Fibroblast of lung (primary cell): ENCODE results near the gene MYRF. TPM values are rescaled to one million over a fixed set of nuclear protein-coding genes. Genes with fewer than 3 reads are reported as not detected.

Source experiments
- DNase-seq, 2 donors: peaks; one replicate each; pipeline versions ENCODE4 v3.0.0 to v3.0.0-alpha.2; 2010; ENCODE audit warnings: low read depth in 2 of 2
- H2AFZ ChIP-seq: 2 replicates; pipeline ENCODE4 v1.5.1; 2012; ENCODE audit warnings: low read length, control low read depth, inconsistent platforms
- H3K27ac ChIP-seq: 2 replicates; pipeline ENCODE4 v1.5.1; 2011; ENCODE audit warnings: low read length, control low read depth; ENCODE audit not compliant: insufficient read depth
- H3K27me3 ChIP-seq: 2 replicates; pipeline ENCODE4 v1.5.1; 2011; ENCODE audit warnings: mild to moderate bottlenecking, low read length; ENCODE audit not compliant: control insufficient read depth, insufficient read depth
- H3K36me3 ChIP-seq: 2 replicates; pipeline ENCODE4 v1.5.1; 2011; ENCODE audit warnings: low read length; ENCODE audit not compliant: control insufficient read depth, insufficient read depth
- H3K4me1 ChIP-seq: 2 replicates; pipeline ENCODE4 v1.5.1; 2011; ENCODE audit warnings: low read length; ENCODE audit not compliant: control insufficient read depth, insufficient read depth; ENCODE audit errors: extremely low read depth
- H3K4me2 ChIP-seq: 2 replicates; pipeline ENCODE4 v1.5.1; 2011; ENCODE audit warnings: low read length, control low read depth; ENCODE audit not compliant: insufficient read depth; ENCODE audit errors: extremely low read depth
- H3K4me3 ChIP-seq, 4 experiments: fragments of 200-600 bp in 1 of 4; sonication (generic) in 1 of 4; replicated peaks in 1 of 4; 2 replicates each; pipeline ENCODE4 v1.5.1; 2011 to 2016; ENCODE audit warnings: low read length in 4 of 4, low read depth in 3 of 4, mild to moderate bottlenecking in 3 of 4, control low read depth in 2 of 4, inconsistent platforms in 1 of 4, mixed read lengths in 1 of 4; ENCODE audit not compliant: insufficient read depth in 1 of 4; ENCODE audit errors: control extremely low read depth in 1 of 4
- H3K79me2 ChIP-seq: 2 replicates; pipeline ENCODE4 v1.5.1; 2012; ENCODE audit warnings: mild to moderate bottlenecking, low read length, inconsistent platforms; ENCODE audit not compliant: control insufficient read depth, insufficient read depth
- H3K9ac ChIP-seq: 2 replicates; pipeline ENCODE4 v1.5.1; 2011; ENCODE audit warnings: mild to moderate bottlenecking, low read length, control low read depth; ENCODE audit not compliant: insufficient read depth
- H3K9me3 ChIP-seq: 2 replicates; pipeline ENCODE4 v1.5.1; 2012; ENCODE audit warnings: low read depth, low read length; ENCODE audit not compliant: control insufficient read depth, insufficient read depth
- H4K20me1 ChIP-seq: 2 replicates; pipeline ENCODE4 v1.5.1; 2011; ENCODE audit warnings: low read length; ENCODE audit not compliant: control insufficient read depth, insufficient read depth; ENCODE audit errors: extremely low read depth
- EZH2 ChIP-seq: IDR thresholded peaks from 2 replicates; pipeline ENCODE4 v1.5.1; 2012; ENCODE audit warnings: low read length, control low read depth, mild to moderate bottlenecking; ENCODE audit errors: missing control alignments
- polyA plus RNA-seq, 2 donors: library from polyadenylated mRNA; depleted of rRNA in 1 of 2; stranded (reverse) in 1 of 2; unstranded in 1 of 2; fragments of >200 nt; gene quantifications; 2 replicates each; pipeline ENCODE4 v1.2.1, GENCODE V29; 2011 to 2012; ENCODE audit warnings: missing spikeins in 1 of 2
- total RNA-seq: library from RNA; depleted of rRNA; stranded (reverse); fragments of >200 nt; gene quantifications from 2 replicates; pipeline ENCODE4 v1.2.1, GENCODE V29; 2014
- TF ChIP-seq, protein P1 (sequence below), 2 donors: IDR thresholded peaks in 1 of 2; conservative IDR thresholded peaks in 1 of 2; 1 replicate in 1 of 2; 2 replicates in 1 of 2; pipeline ENCODE4 v1.5.1; 2011 to 2012; ENCODE audit warnings: low read length in 2 of 2, control low read depth in 1 of 2, inconsistent platforms in 1 of 2, low read depth in 1 of 2, mild to moderate bottlenecking in 1 of 2

Gene MYRF
- total and polyA plus RNA-seq, 2 donors (not counting 1 experiment from before 2014, with no cell fraction given): 0.10 to 0.17 TPM

GRCh38 chr11:61738776-61739175 is 13.7 kb upstream of the MYRF start:
- DNase-seq: no peak
- Histone ChIP-seq H3K27me3 (no peaks in the 10 kb centered on the region), H3K9ac (no peak overlapping the region), H3K4me2 (no peak overlapping the region), H2AFZ (no peak overlapping the region), H3K79me2 (no peaks in the 10 kb centered on the region), H3K27ac (no peak overlapping the region), H3K4me3 (no peak overlapping the region), H4K20me1 (no peaks in the 10 kb centered on the region), H3K9me3 (no peaks in the 10 kb centered on the region), H3K4me1 (no peaks in the 10 kb centered on the region), H3K36me3 (no peaks in the 10 kb centered on the region)
- no peak for TF ChIP-seq EZH2
- TF ChIP-seq, protein P1, sequence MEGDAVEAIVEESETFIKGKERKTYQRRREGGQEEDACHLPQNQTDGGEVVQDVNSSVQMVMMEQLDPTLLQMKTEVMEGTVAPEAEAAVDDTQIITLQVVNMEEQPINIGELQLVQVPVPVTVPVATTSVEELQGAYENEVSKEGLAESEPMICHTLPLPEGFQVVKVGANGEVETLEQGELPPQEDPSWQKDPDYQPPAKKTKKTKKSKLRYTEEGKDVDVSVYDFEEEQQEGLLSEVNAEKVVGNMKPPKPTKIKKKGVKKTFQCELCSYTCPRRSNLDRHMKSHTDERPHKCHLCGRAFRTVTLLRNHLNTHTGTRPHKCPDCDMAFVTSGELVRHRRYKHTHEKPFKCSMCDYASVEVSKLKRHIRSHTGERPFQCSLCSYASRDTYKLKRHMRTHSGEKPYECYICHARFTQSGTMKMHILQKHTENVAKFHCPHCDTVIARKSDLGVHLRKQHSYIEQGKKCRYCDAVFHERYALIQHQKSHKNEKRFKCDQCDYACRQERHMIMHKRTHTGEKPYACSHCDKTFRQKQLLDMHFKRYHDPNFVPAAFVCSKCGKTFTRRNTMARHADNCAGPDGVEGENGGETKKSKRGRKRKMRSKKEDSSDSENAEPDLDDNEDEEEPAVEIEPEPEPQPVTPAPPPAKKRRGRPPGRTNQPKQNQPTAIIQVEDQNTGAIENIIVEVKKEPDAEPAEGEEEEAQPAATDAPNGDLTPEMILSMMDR (conservative IDR thresholded peaks at IDR 0.05 in 1 of 2, IDR thresholded peaks at IDR 0.05 in 1 of 2; ENCODE audit: low read depth in 1 of 2, low read length in 2 of 2): no peak

DNA sequence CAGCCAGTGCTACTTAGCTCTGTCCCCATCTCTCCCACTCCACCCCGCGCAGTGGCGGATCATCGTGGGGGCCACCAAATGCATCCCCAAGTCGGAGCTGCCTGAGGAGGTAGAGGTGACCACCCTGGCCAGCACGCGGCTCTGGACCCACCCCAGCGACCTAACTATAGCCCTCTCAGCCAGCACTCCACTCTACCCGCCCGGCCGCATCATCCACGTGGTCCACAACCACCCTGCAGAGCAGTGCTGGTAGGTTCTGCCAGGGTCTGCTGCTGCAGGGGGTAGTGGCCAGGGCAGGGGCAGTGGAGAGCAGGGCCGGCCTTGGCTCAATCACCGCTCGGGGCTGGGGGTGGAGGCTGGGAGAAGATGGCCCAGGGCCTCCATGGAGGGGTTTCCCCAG is 13.0 kb upstream of the MYRF start:
- H3K27me3 ChIP-seq: no peaks in the 10 kb centered on the region
- no peaks in the 10 kb centered on the region for H3K4me1 ChIP-seq

DNA sequence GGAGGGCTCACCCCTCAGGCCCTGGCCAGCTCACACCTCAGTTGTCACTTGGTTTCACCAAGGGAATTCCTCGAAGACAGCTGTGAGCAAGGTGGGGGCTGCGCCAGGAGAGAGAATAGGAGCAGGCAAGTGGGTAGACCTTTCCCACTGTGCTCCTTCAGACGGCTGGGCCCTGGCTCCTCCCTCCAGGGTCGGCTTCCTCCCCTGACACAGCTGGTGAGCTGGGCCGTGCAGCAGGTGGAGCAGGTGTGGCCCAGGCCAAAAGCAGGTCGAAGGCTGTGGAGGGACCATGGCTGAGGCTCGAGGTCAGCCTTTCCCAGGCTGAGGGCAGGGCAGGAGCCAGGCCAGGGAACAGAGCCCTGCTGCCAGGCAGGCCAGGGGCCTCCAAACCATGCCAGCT is 12.5 kb upstream of the MYRF start:
- Histone ChIP-seq H3K27me3 (no peaks in the 10 kb centered on the region), H3K9ac (no peak overlapping the region), H2AFZ (no peak overlapping the region), H3K4me2 (no peak overlapping the region), H3K4me1 (no peaks in the 10 kb centered on the region), H3K36me3 (no peaks in the 10 kb centered on the region), H3K4me3 (no peak overlapping the region), H3K27ac (no peak overlapping the region), H3K79me2 (no peaks in the 10 kb centered on the region), H4K20me1 (no peaks in the 10 kb centered on the region), H3K9me3 (no peaks in the 10 kb centered on the region)
- DNase-seq: no peak
- no peak for TF ChIP-seq EZH2
- TF ChIP-seq, protein P1 (conservative IDR thresholded peaks at IDR 0.05 in 1 of 2, IDR thresholded peaks at IDR 0.05 in 1 of 2; ENCODE audit: low read depth in 1 of 2, low read length in 2 of 2): no peak

More for the DNA sequence above, 13.0 kb upstream of the MYRF start:
- TF ChIP-seq EZH2: no peak
- TF ChIP-seq, protein P1 (conservative IDR thresholded peaks at IDR 0.05 in 1 of 2, IDR thresholded peaks at IDR 0.05 in 1 of 2; ENCODE audit: low read depth in 1 of 2, low read length in 2 of 2): no peak
- Histone ChIP-seq H3K27ac (no peak overlapping the region), H3K9ac (no peak overlapping the region), H3K79me2 (no peaks in the 10 kb centered on the region), H3K4me2 (no peak overlapping the region), H3K36me3 (no peaks in the 10 kb centered on the region), H4K20me1 (no peaks in the 10 kb centered on the region), H2AFZ (no peak overlapping the region), H3K4me3 (no peak overlapping the region), H3K9me3 (no peaks in the 10 kb centered on the region)
- no peak for DNase-seq
